HT-29 (cell line): ENCODE data around the gene RBM17. TPM values are rescaled to one million over a fixed set of nuclear protein-coding genes. Genes with fewer than 3 reads are reported as not detected.
"Not testable (repeated sequence)": the region's sequence is repeated elsewhere in the genome, so short reads cannot be mapped to it uniquely, and the experiment has no call there.

Experiments
- DNase-seq: peaks from one replicate; pipeline ENCODE4 v3.0.0-alpha.2; 2015; ENCODE audit warnings: low spot score
- total RNA-seq: library from RNA; depleted of rRNA; stranded (reverse); fragments of >200 nt; shearing (Covaris generic); gene quantifications from 2 replicates; pipeline ENCODE4 v1.2.3, GENCODE V29; 2014

Gene RBM17
- total RNA-seq, 1 experiment from 2014 or later: 48.7 TPM

DNA sequence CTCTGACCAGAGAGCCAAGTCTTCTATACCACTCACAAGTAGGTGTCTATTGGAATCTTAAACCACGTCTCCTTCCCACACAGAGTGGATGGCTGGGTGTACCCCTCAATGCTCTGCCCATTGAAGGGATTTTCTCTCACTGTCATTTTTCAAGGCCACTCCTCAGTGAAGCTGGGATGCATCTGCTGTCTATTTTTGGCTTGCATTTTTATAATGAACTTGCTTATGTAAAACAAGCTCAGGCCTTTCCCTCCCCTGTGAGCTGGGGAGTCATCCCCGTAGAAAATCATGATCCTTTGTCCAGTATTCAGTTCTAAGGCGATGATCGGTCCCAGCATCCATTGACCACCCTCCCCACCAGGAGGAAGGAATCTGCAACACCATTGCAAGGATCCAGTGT is 9.8 kb upstream of the RBM17 start:
- no peak for DNase-seq

- DNase-seq: no peak
These were observed 8.3 kb upstream of the RBM17 start for GRCh38 chr10:6080417-6080973.

DNA sequence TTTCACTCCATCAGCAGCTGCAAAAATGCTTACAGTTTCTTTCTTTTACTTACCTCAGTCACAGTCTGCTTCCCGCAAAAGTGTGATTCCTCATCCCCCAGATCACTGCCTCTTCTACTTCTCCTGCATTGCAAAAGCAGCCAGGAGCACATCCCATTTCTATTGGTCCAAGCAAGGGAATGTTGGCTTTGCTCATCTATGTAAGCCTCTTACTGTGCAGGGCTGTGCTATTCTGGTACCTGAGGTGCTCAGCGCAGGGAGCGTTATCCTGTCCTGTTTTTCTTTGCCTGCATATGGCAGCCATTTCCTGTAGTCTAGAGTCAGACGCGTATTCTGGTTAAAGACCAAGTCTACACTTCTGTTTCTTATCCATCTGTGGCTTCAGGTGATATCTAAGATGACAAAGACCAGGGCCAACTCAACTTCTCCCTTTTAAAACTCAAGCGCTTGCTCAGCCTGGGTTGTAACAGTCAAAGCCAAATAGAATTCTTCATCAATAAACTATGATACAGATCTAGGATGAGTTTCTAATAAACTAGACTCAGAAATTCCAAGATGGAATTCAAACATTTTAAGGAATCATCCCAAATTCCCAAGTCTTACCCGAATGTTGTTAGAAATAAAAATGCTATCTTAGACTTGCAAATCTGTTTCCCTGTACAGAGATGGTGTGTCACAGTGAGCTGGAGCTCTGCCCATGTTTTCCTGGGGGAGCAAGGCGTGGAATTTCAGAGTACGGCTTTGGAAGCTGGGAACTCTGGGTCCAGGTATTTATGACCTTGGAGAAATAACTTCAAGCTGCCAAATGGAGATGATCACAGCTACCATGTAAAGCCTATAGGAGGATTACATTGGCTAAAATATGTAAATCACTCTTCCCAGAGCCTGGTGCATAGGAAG is 6.1 kb upstream of the RBM17 start:
- no peak for DNase-seq

- no peak for DNase-seq
These were observed 5.0 kb upstream of the RBM17 start for GRCh38 chr10:6083523-6084475.

DNA sequence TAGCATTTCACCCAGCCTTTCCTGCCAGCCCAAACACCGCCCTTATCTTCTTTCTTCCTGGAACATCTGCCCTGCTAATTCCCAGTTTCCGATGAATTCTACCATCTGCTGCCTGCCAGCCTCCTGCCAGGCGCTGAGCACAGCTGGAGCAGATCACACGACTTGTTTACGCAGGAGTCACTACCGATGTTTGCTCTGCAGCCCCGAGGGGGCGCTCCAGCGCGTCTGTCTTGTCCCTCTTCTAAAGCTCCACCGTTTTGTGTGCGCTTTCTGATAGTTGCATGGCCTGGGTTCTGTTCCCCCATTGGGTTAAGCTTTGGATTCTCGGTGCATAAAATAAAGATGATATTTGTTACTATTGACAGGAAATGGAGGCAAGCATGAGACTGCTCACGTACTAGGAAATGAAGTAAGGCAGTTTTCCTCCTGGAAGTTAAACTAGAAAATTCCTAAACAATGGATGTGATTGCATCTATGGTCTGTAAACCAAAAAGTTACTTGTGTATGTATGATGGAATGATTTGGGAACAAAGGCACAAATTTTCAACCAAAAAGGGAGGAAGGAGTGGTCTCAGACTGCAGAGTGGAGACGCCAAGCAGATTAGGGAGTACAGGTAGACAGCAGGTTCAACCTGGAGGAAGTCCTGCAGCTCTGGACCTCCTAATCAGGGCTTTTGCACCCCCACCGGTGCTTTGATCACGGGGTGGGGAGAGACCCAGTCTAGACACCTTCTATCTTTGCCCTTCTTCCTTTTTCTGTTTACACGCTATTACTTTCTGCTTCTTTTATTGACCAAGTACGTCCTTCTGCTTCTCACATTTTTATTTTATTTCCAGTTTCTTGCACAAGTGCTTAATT is 2.2 kb upstream of the RBM17 start:
- peak; percentile 91 for DNase-seq

- DNase-seq: peak; percentile 38
These were observed 743 bp downstream of the RBM17 start for GRCh38 chr10:6089334-6090219.

DNA sequence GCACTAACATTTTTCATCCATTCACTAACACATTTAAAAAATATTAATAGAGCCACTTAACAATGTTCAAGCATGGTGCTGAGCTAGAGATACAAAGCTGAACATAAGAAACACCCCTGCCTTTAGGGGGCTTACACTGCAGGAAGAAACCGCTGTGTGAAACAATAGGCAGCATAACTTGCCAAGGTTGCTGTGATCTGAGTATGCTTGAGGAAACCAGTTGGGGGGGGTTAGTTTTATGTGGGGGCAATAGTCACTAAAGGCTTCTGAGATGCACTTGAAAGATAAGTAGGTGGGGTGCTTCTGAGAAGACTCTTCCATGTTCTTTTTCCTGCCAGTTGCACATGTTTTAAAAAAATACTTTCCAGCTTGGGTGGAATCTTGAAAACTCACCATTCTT is 2.8 kb downstream of the RBM17 start:
- no peak for DNase-seq

DNA sequence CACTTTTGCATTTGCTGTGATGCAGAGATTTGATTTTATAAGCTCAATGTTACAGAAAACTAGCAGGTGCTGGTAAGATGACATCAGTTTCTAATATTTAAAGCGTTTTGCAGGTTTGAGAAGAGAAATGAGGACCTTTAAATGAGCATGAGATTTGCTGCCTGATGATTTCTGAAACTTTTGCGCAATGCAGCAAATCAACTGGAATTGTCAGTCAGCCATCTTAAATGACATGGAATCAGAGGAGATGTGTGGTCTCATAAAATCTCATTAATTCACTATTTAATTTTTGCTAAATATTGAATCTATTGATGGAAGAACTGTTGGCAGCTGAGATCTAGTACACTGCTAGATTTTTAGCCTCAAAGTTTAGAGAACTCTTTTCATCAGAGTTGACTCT is 3.9 kb downstream of the RBM17 start:
- no peak for DNase-seq

GRCh38 chr10:6095810-6096570 is 7.2 kb downstream of the RBM17 start:
- no peak for DNase-seq

GRCh38 chr10:6097063-6097462 is 8.2 kb downstream of the RBM17 start:
- DNase-seq: no peak

- no peak for DNase-seq
These were observed 9.3 kb downstream of the RBM17 start for GRCh38 chr10:6098156-6098555.

- no peak for DNase-seq
These were observed 11.5 kb downstream of the RBM17 start for GRCh38 chr10:6100370-6100769.

DNA sequence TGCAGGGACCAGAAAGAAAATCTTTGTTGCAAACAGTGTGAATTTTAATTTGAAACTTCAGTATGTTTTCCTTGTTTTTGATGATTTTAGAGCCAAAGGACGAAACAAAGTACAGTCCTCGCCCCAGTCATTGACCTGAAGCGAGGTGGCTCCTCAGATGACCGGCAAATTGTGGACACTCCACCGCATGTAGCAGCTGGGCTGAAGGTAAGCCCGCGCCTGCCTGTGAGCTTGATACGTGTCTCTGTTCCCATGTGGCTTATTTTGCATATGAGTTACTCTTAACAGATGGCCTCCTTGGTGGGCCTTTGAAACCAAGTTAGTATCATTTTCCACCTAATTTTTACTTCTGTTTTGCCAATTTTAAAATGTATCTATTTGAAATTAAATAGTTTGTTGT is 12.3 kb downstream of the RBM17 start:
- DNase-seq: no peak

DNA sequence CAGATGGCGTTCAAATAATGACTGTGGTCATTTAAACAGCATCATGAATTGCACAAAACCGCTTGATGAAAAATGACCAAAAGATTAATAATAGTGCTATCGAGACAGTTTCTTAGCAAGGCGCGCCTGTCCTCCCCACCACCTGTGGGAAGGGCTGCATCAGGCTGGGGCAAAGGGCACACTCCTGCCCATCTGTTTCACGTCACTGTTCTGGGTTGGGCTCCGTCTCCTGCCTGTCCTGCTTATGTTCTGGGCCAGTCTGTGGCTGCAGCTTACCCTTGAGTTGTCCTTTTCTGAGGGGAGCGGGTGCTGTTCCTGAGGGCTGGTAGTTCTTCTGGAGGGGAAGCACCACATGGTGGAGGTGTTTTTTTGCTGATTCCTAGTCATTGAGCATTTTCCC is 13.3 kb downstream of the RBM17 start:
- no peak for DNase-seq

DNA sequence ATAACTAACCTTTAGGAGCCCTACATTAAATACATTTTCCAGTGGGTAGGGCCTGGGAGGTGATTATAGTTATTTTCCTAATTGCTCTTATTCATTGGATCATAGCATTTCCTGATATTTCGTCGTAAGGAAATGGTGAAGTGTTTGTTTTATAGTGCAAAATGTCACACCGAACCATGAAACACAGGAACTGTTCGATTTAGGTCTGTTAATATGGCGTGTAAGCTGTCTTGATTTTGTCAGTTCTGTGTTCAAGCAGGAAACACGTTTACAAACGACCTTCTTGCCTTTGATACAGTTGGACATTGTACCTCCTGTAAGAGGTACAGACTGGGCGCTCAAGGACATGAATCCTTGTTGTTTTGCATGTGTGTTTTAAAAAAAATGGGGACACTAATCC is 14.8 kb downstream of the RBM17 start:
- no peak for DNase-seq

GRCh38 chr10:6107616-6108015 is 18.8 kb downstream of the RBM17 start:
- not testable (repeated sequence) for DNase-seq

DNA sequence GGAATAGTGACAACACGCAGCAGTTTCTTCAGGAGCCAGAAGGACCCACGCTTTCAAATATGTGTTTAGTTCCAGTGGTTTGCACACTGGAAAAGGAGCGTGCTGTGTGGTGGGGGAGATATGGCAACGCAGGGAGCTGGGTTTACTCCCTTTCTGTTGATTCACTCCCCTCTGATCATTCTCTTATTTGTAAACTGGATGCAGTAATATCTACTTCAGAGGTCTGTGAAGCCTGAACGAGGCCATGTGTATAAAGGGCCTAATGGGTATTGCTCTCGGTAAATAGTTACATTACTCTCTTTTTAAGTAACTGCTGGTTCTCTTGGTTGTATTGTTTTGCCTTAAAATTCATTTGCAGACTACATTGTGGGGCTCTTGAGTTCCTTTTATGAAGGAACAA is 19.2 kb downstream of the RBM17 start:
- DNase-seq: no peak

GRCh38 chr10:6108631-6109443 is 20.0 kb downstream of the RBM17 start:
- DNase-seq: peak; percentile 63

DNA sequence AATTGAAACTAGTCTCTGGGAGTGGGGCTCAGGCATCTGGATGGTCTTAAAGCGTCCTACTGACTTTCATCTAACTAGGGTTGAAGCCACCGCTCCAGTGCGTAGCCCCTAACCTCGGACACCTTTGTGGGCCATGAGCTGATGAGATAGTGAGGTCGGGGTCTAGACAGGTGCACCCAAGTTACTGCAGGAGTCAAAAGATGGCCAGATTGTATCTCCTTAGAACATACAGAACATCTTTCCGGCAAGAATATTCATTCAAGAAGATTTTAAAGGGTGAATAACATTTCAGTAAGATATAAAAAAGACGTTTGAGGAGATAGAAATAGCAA is 20.6 kb downstream of the RBM17 start:
- DNase-seq: no peak
